ENCODE measurements around the gene LRRC58. TPM values are rescaled to one million over a fixed set of nuclear protein-coding genes. Genes with fewer than 3 reads are reported as not detected.

The LRRC58 gene
- total and polyA plus RNA-seq, 2 donors (not counting 3 experiments of a cell fraction or from before 2014, with no cell fraction given), result 3.7 to 11.9 TPM

- FAIRE-seq (no peak), DNase-seq (ENCODE audit: low read depth, low spot score) (no peak)
- Histone ChIP-seq H2AFZ (ENCODE audit: low read depth, low read length) (no peak overlapping the region), H3K9me1 (replicated peaks; ENCODE audit: control insufficient read depth, extremely low read depth, insufficient read depth, low read length) (no peaks in the 10 kb centered on the region), H3K79me2 (ENCODE audit: control insufficient read depth, insufficient read depth, low read length) (peaks cover 62% of the 10 kb centered on the region), H3K9ac (replicated peaks; ENCODE audit: extremely low read depth, insufficient read depth, low read length) (no peak overlapping the region), H3K27me3 (ENCODE audit: control insufficient read depth in 2 of 2, insufficient read depth in 2 of 2, low read length in 2 of 2) (no peaks in the 10 kb centered on the region), H3K4me3 (replicated peaks in 1 of 3; ENCODE audit: insufficient read depth in 1 of 3, low read depth in 1 of 3, low read length in 3 of 3) (no peak overlapping the region), H3K27ac (ENCODE audit: insufficient read depth, low read depth, low read length) (no peak overlapping the region), H4K20me1 (replicated peaks; ENCODE audit: control insufficient read depth, extremely low read depth, insufficient read depth, low read length) (no peaks in the 10 kb centered on the region), H3K4me2 (ENCODE audit: insufficient read depth, low read length) (no peak overlapping the region), H3K4me1 (ENCODE audit: control insufficient read depth, extremely low read depth, insufficient read depth, low read length) (no peaks in the 10 kb centered on the region), H3K36me3 (ENCODE audit: control insufficient read depth in 2 of 2, extremely low read depth in 1 of 2, insufficient read depth in 2 of 2, low read length in 2 of 2) (no peaks in the 10 kb centered on the region), H3K9me3 (replicated peaks; ENCODE audit: control insufficient read depth, insufficient read depth, low read length) (no peaks in the 10 kb centered on the region)
- intact Hi-C loops (cut with micrococcal nuclease) (no loop called here), dilution Hi-C loops (cut with MboI; ENCODE audit: extremely low pct_ligation_motif_present, low sequenced_read_pairs) (no loop called here)
- ChIA-PET CTCF (no interaction called here), POLR2A (no interaction called here)
- TF ChIP-seq POLR2A (IDR thresholded peaks at IDR 0.05; ENCODE audit: low read depth, low read length), result no peak
- TF ChIP-seq CTCF (IDR thresholded peaks at IDR 0.05; ENCODE audit: extremely low read depth in 1 of 2, insufficient read depth in 1 of 2, low read depth in 1 of 2, low read length in 2 of 2), result no peak
- no peak for TF ChIP-seq JUN (IDR thresholded peaks at IDR 0.05; ENCODE audit: borderline replicate concordance, insufficient read depth, insufficient read length, low read depth)
- no peak for TF ChIP-seq POLR2AphosphoS5 (IDR thresholded peaks at IDR 0.05; ENCODE audit: insufficient read depth, low read depth, low read length)
- TF ChIP-seq GATA2 (IDR thresholded peaks at IDR 0.05; ENCODE audit: insufficient read depth, insufficient read length, low read depth, low read length), result no peak
- TF ChIP-seq EZH2 (IDR thresholded peaks at IDR 0.05; ENCODE audit: borderline replicate concordance, low read depth, low read length, severe bottlenecking), result no peak
- TF ChIP-seq MYC (IDR thresholded peaks at IDR 0.05; ENCODE audit: low read depth, low read length), result no peak
- TF ChIP-seq, protein P1, sequence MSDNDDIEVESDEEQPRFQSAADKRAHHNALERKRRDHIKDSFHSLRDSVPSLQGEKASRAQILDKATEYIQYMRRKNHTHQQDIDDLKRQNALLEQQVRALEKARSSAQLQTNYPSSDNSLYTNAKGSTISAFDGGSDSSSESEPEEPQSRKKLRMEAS (IDR thresholded peaks at IDR 0.05; ENCODE audit: insufficient read depth, insufficient read length), result no peak
- TF ChIP-seq FOS (IDR thresholded peaks at IDR 0.05; ENCODE audit: borderline replicate concordance, insufficient read depth, low read length), result no peak
- no TSS peak for BruUV-seq (replicated peaks)
These were observed 7.4 kb downstream of the LRRC58 start for GRCh38 chr3:120341658-120342346.
